ENCODE data around the gene CHRNG. TPM values are rescaled to one million over a fixed set of nuclear protein-coding genes. Genes with fewer than 3 reads are reported as not detected.

The CHRNG gene
- total and polyA plus RNA-seq, 2 experiments from 2014 or later, result not detected

GRCh38 chr2:232528746-232529460 lies 10.6 kb upstream of the CHRNG start:
- H3K4me2 ChIP-seq, result no peak overlapping the region
- H4K20me1 ChIP-seq (ENCODE audit: insufficient read depth, poor library complexity, severe bottlenecking), result no peaks in the 10 kb centered on the region
- no peak for TF ChIP-seq CTCF (IDR thresholded peaks at IDR 0.05; ENCODE audit: poor library complexity)
- peaks cover 2% of the 10 kb centered on the region for H3K4me1 ChIP-seq (ENCODE audit: insufficient read depth)
- H3K79me2 ChIP-seq, result no peaks in the 10 kb centered on the region
- no peak overlapping the region for H3K4me3 ChIP-seq
- no peaks in the 10 kb centered on the region for H3K36me3 ChIP-seq (replicated peaks; ENCODE audit: insufficient read depth, low read depth)
- no peaks in the 10 kb centered on the region for H3K9me2 ChIP-seq (replicated peaks; ENCODE audit: insufficient read depth)
- H3K9me3 ChIP-seq (ENCODE audit: low read depth), result no peaks in the 10 kb centered on the region
- H3K27ac ChIP-seq, result no peak overlapping the region
- H2AFZ ChIP-seq, result no peak overlapping the region
- no peak for DNase-seq (ENCODE audit: low spot score)
- WGBS (ENCODE audit: low lambda C conversion rate, missing lambda C conversion rate), result 87% methylated on average over 10 of the region's 11 CpGs
- peaks cover 9% of the 10 kb centered on the region for H3K27me3 ChIP-seq

- Histone ChIP-seq H3K4me2 (no peak overlapping the region), H2AFZ (no peak overlapping the region), H3K4me3 (no peak overlapping the region), H3K79me2 (no peaks in the 10 kb centered on the region), H3K9me2 (replicated peaks; ENCODE audit: insufficient read depth) (no peaks in the 10 kb centered on the region), H3K9me3 (ENCODE audit: low read depth) (no peaks in the 10 kb centered on the region), H3K36me3 (replicated peaks; ENCODE audit: insufficient read depth, low read depth) (no peaks in the 10 kb centered on the region), H3K4me1 (ENCODE audit: insufficient read depth) (no peaks in the 10 kb centered on the region), H3K27ac (no peak overlapping the region), H3K27me3 (no peaks in the 10 kb centered on the region), H4K20me1 (ENCODE audit: insufficient read depth, poor library complexity, severe bottlenecking) (no peaks in the 10 kb centered on the region)
- TF ChIP-seq EZH2phosphoT487 (IDR thresholded peaks at IDR 0.05; ENCODE audit: low read depth, severe bottlenecking, unreplicated experiment), result no peak
- no peak for TF ChIP-seq EZH2 (IDR thresholded peaks at IDR 0.05; ENCODE audit: borderline replicate concordance)
- TF ChIP-seq CTCF (IDR thresholded peaks at IDR 0.05; ENCODE audit: poor library complexity), result no peak
- DNase-seq (ENCODE audit: low spot score), result no peak
- 93% methylated on average over 13 of the region's 17 CpGs for WGBS (ENCODE audit: low lambda C conversion rate, missing lambda C conversion rate)
Observed at GRCh38 chr2:232529806-232530547, 9.5 kb upstream of the CHRNG start.

GRCh38 chr2:232530626-232531260 lies 8.7 kb upstream of the CHRNG start:
- no peak overlapping the region for H2AFZ ChIP-seq
- H3K4me1 ChIP-seq (ENCODE audit: insufficient read depth), result no peaks in the 10 kb centered on the region
- no peak for DNase-seq (ENCODE audit: low spot score)
- no peak overlapping the region for H3K27ac ChIP-seq
- H3K9me3 ChIP-seq (ENCODE audit: low read depth), result no peaks in the 10 kb centered on the region
- H4K20me1 ChIP-seq (ENCODE audit: insufficient read depth, poor library complexity, severe bottlenecking), result no peaks in the 10 kb centered on the region
- 78% methylated on average over 7 of the region's 9 CpGs for WGBS (ENCODE audit: low lambda C conversion rate, missing lambda C conversion rate)
- TF ChIP-seq CTCF (IDR thresholded peaks at IDR 0.05; ENCODE audit: poor library complexity) (no peak), EZH2 (IDR thresholded peaks at IDR 0.05; ENCODE audit: borderline replicate concordance) (no peak), EZH2phosphoT487 (IDR thresholded peaks at IDR 0.05; ENCODE audit: low read depth, severe bottlenecking, unreplicated experiment) (no peak)
- H3K36me3 ChIP-seq (replicated peaks; ENCODE audit: insufficient read depth, low read depth), result no peaks in the 10 kb centered on the region
- no peak overlapping the region for H3K4me3 ChIP-seq
- H3K9me2 ChIP-seq (replicated peaks; ENCODE audit: insufficient read depth), result no peaks in the 10 kb centered on the region
- no peak overlapping the region for H3K4me2 ChIP-seq
- H3K79me2 ChIP-seq, result no peaks in the 10 kb centered on the region
- no peaks in the 10 kb centered on the region for H3K27me3 ChIP-seq

Data from hepatocyte (in vitro differentiated cells).